ENCODE results near the gene PODXL2. TPM values are rescaled to one million over a fixed set of nuclear protein-coding genes. Genes with fewer than 3 reads are reported as not detected.

The PODXL2 gene
- total RNA-seq, 1 donor from 2014 or later: 10.3 TPM

GRCh38 chr3:127624063-127624462 lies 4.9 kb upstream of the PODXL2 start:
- no peaks in the 10 kb centered on the region for H3K4me1 Mint-ChIP-seq (ENCODE audit: low read depth)
- H3K9me3 Mint-ChIP-seq: no peaks in the 10 kb centered on the region
- H3K4me3 Mint-ChIP-seq: no peak overlapping the region
- no peak for DNase-seq (ENCODE audit: low spot score)
- H3K27ac Mint-ChIP-seq: no peak overlapping the region
- H3K36me3 Mint-ChIP-seq (ENCODE audit: low read depth): peaks cover 16% of the 10 kb centered on the region
- intact Hi-C loops (cut with micrococcal nuclease): no loop called here
- H3K27me3 Mint-ChIP-seq (ENCODE audit: insufficient read depth): peaks cover 32% of the 10 kb centered on the region

DNA sequence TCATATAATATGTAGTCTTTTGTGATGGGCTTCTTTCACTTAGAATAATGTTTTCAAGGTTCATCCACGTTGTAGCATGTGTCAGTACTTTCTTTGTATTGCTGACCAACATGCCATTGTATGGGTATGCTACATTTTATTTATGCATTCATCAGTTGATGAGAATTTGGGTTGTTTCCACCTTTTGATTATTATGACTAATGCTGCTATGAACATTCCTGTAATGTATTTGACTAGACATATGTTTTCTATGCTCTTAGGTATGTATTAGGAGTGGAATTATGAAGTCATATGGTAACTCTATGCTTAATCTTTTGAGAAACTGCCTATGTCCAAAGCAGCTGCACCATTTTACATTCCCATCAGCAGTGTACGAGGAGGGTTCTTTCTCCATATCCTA lies 3.2 kb upstream of the PODXL2 start:
- DNase-seq (ENCODE audit: low spot score): no peak
- no peak overlapping the region for H3K4me3 Mint-ChIP-seq
- H3K27me3 Mint-ChIP-seq (ENCODE audit: insufficient read depth): peaks cover 43% of the 10 kb centered on the region
- no peak overlapping the region for H3K27ac Mint-ChIP-seq
- peaks cover 10% of the 10 kb centered on the region for H3K36me3 Mint-ChIP-seq (ENCODE audit: low read depth)
- peaks cover 11% of the 10 kb centered on the region for H3K4me1 Mint-ChIP-seq (ENCODE audit: low read depth)
- intact Hi-C loops (cut with micrococcal nuclease): no loop called here
- H3K9me3 Mint-ChIP-seq: no peaks in the 10 kb centered on the region

GRCh38 chr3:127628426-127628787 lies 578 bp upstream of the PODXL2 start:
- Mint-ChIP-seq H3K4me3 (peak overlapping the region; percentile 80), H3K27ac (no peak overlapping the region), H3K36me3 (ENCODE audit: low read depth) (peaks cover 3% of the 10 kb centered on the region), H3K9me3 (no peaks in the 10 kb centered on the region), H3K4me1 (ENCODE audit: low read depth) (peaks cover 16% of the 10 kb centered on the region), H3K27me3 (ENCODE audit: insufficient read depth) (peaks cover 52% of the 10 kb centered on the region)
- DNase-seq (ENCODE audit: low spot score): no peak
- intact Hi-C loops (cut with micrococcal nuclease): loop anchor here (2.0 kb wide), 3 partner anchors 30 to 44 kb away; partner anchors contain the start of genes ABTB1, MCM2 and TPRA1

DNA sequence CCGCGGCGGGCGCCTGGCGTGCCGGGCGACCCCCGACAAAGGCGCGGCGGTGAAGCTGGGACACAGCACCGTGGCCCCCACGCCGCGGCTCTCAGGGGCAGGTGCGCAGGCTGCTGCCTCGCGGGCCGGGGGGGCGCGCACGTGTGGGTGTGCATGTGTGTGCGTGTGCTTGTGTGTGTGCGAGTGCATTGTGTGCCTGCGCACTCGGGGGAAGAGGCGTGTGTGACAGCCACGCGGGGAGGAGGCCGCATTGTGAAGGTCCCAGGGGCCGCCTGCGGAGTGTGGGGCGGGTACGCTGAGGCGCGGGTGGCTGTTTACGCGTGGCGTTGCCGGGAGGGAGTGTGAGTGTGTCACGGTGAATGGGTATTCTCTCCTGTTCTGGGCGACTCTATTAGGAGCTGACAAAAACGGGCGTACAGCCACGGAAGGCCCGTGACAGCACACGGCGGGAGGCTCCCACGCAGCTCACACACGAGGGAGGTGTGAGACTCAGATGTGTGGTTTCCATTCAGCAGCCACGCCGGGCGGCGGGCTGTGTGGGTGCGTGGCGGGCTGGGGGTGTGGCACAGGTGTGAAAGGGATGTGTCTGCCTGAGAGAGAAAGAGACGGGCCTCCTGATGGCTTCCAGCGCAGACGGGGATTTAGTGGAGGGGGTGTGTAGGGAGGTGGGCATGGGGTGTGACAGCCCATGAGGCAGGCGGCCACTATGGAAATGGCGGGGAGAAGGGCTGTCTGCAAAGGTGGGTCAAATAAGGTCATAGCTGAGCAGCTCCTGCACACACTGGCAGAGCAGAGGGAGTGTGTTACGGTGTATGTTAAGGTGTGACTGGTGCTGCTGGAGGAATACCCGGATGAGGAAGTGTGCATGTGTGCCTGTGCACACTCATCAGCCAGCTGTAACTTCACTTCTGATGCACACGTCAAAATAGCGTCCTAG lies 750 bp downstream of the PODXL2 start:
- peak; percentile 9 for DNase-seq (ENCODE audit: low spot score)
- Mint-ChIP-seq H3K36me3 (ENCODE audit: low read depth) (peaks cover 3% of the 10 kb centered on the region), H3K27ac (peak overlapping the region; percentile 62), H3K27me3 (ENCODE audit: insufficient read depth) (peaks cover 51% of the 10 kb centered on the region), H3K4me3 (peak overlapping the region; percentile 83), H3K4me1 (ENCODE audit: low read depth) (peaks cover 16% of the 10 kb centered on the region), H3K9me3 (no peaks in the 10 kb centered on the region)
- intact Hi-C loops (cut with micrococcal nuclease): loop anchor here (2.0 kb wide), 3 partner anchors 31 to 43 kb away; partner anchors contain the start of genes ABTB1, MCM2 and TPRA1

GRCh38 chr3:127630811-127631714 lies 2.1 kb downstream of the PODXL2 start:
- DNase-seq (ENCODE audit: low spot score): no peak
- peaks cover 3% of the 10 kb centered on the region for H3K36me3 Mint-ChIP-seq (ENCODE audit: low read depth)
- H3K4me3 Mint-ChIP-seq: peak overlapping the region; percentile 56
- intact Hi-C loops (cut with micrococcal nuclease): no loop called here
- no peak overlapping the region for H3K27ac Mint-ChIP-seq
- no peaks in the 10 kb centered on the region for H3K9me3 Mint-ChIP-seq
- peaks cover 48% of the 10 kb centered on the region for H3K27me3 Mint-ChIP-seq (ENCODE audit: insufficient read depth)
- H3K4me1 Mint-ChIP-seq (ENCODE audit: low read depth): peaks cover 16% of the 10 kb centered on the region

- Mint-ChIP-seq H3K4me1 (ENCODE audit: low read depth) (peaks cover 20% of the 10 kb centered on the region), H3K4me3 (no peak overlapping the region), H3K9me3 (no peaks in the 10 kb centered on the region), H3K27me3 (ENCODE audit: insufficient read depth) (peaks cover 38% of the 10 kb centered on the region), H3K36me3 (ENCODE audit: low read depth) (peaks cover 3% of the 10 kb centered on the region), H3K27ac (no peak overlapping the region)
- no peak for DNase-seq (ENCODE audit: low spot score)
- intact Hi-C loops (cut with micrococcal nuclease): no loop called here
Measured at GRCh38 chr3:127632035-127632820, 3.2 kb downstream of the PODXL2 start.

DNA sequence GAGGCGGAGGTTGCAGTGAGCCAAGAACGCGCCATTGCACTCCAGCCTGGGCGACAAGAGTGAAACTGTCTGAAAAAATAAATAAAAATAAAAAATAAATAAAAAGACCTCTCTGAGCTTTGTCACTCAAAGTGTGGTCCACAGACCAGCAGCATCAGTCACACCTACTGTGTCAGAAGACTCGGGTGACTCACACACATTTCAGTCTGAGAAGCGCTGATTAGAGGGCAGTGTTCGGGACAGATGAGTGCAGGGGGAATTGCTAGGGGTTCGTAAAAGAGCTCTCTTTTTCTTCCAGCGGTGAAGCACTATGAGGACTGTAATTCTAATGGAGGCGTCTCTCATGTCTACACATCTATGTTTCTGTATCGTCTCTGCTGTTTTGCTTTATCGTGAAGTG lies 5.7 kb downstream of the PODXL2 start:
- peaks cover 21% of the 10 kb centered on the region for H3K27me3 Mint-ChIP-seq (ENCODE audit: insufficient read depth)
- H3K4me3 Mint-ChIP-seq: no peak overlapping the region
- H3K9me3 Mint-ChIP-seq: no peaks in the 10 kb centered on the region
- H3K27ac Mint-ChIP-seq: no peak overlapping the region
- H3K36me3 Mint-ChIP-seq (ENCODE audit: low read depth): no peaks in the 10 kb centered on the region
- no peak for DNase-seq (ENCODE audit: low spot score)
- intact Hi-C loops (cut with micrococcal nuclease): no loop called here
- peaks cover 28% of the 10 kb centered on the region for H3K4me1 Mint-ChIP-seq (ENCODE audit: low read depth)

- DNase-seq (ENCODE audit: low spot score): peak; percentile 59
- intact Hi-C loops (cut with micrococcal nuclease): loop anchor here (2.0 kb wide), 1 partner anchor 35 kb away; the partner anchor contains the start of gene ABTB1
- Mint-ChIP-seq H3K9me3 (no peaks in the 10 kb centered on the region), H3K36me3 (ENCODE audit: low read depth) (no peaks in the 10 kb centered on the region), H3K4me3 (no peak overlapping the region), H3K27me3 (ENCODE audit: insufficient read depth) (peaks cover 5% of the 10 kb centered on the region), H3K4me1 (ENCODE audit: low read depth) (peaks cover 15% of the 10 kb centered on the region), H3K27ac (peak overlapping the region; percentile 6)
Measured at GRCh38 chr3:127637546-127637945, 8.6 kb downstream of the PODXL2 start.

- H3K36me3 Mint-ChIP-seq (ENCODE audit: low read depth): no peaks in the 10 kb centered on the region
- no peaks in the 10 kb centered on the region for H3K9me3 Mint-ChIP-seq
- peaks cover 5% of the 10 kb centered on the region for H3K27me3 Mint-ChIP-seq (ENCODE audit: insufficient read depth)
- peaks cover 15% of the 10 kb centered on the region for H3K4me1 Mint-ChIP-seq (ENCODE audit: low read depth)
- no peak overlapping the region for H3K4me3 Mint-ChIP-seq
- intact Hi-C loops (cut with micrococcal nuclease): loop anchor here (2.0 kb wide), 1 partner anchor 35 kb away; the partner anchor contains the start of gene ABTB1
- no peak overlapping the region for H3K27ac Mint-ChIP-seq
- no peak for DNase-seq (ENCODE audit: low spot score)
Measured at GRCh38 chr3:127637971-127638370, 9.0 kb downstream of the PODXL2 start.

GRCh38 chr3:127639173-127640041 lies 10.4 kb downstream of the PODXL2 start:
- Mint-ChIP-seq H3K36me3 (ENCODE audit: low read depth) (no peaks in the 10 kb centered on the region), H3K4me1 (ENCODE audit: low read depth) (peaks cover 15% of the 10 kb centered on the region), H3K27ac (no peak overlapping the region), H3K27me3 (ENCODE audit: insufficient read depth) (peaks cover 2% of the 10 kb centered on the region), H3K9me3 (no peaks in the 10 kb centered on the region), H3K4me3 (no peak overlapping the region)
- DNase-seq (ENCODE audit: low spot score): no peak
- intact Hi-C loops (cut with micrococcal nuclease): no loop called here

- Mint-ChIP-seq H3K27me3 (ENCODE audit: insufficient read depth) (peaks cover 2% of the 10 kb centered on the region), H3K27ac (no peak overlapping the region), H3K4me3 (no peak overlapping the region), H3K9me3 (no peaks in the 10 kb centered on the region), H3K4me1 (ENCODE audit: low read depth) (peaks cover 15% of the 10 kb centered on the region), H3K36me3 (ENCODE audit: low read depth) (no peaks in the 10 kb centered on the region)
- intact Hi-C loops (cut with micrococcal nuclease): no loop called here
- DNase-seq (ENCODE audit: low spot score): no peak
Measured at GRCh38 chr3:127640042-127640355, 11.0 kb downstream of the PODXL2 start.
